ENCODE measurements around the gene GLRB. TPM values are rescaled to one million over a fixed set of nuclear protein-coding genes. Genes with fewer than 3 reads are reported as not detected.

The GLRB gene
- total and polyA plus RNA-seq, 3 donors from 2014 or later, result 2.4 to 4.4 (median 2.6) TPM

GRCh38 chr4:157095716-157096115 lies 19.8 kb downstream of the GLRB start:
- Histone ChIP-seq H3K4me1 (no peaks in the 10 kb centered on the region), H3K27me3 (no peaks in the 10 kb centered on the region), H3K4me3 (no peak overlapping the region), H3K27ac (no peak overlapping the region), H3K36me3 (ENCODE audit: low read depth, missing control alignments) (no peaks in the 10 kb centered on the region), H3K9me3 (no peaks in the 10 kb centered on the region)
- intact Hi-C loops (cut with DNase I; ENCODE audit: low total_unique reads), result no loop called here
- no peak for TF ChIP-seq CTCF (IDR thresholded peaks at IDR 0.05)
- no peak for TF ChIP-seq POLR2A (IDR thresholded peaks at IDR 0.05)
- no peak for DNase-seq
- 84 to 89% methylated on average over 2 of the region's 2 CpGs for WGBS, 2 donors

- DNase-seq, result no peak
- Histone ChIP-seq H3K27ac (no peak overlapping the region), H3K4me3 (no peak overlapping the region), H3K9me3 (no peaks in the 10 kb centered on the region), H3K27me3 (no peaks in the 10 kb centered on the region), H3K36me3 (ENCODE audit: low read depth, missing control alignments) (no peaks in the 10 kb centered on the region), H3K4me1 (no peaks in the 10 kb centered on the region)
- intact Hi-C loops (cut with DNase I; ENCODE audit: low total_unique reads), result no loop called here
- WGBS, 2 donors, result 86 to 90% methylated on average over 1 of the region's 1 CpG
- TF ChIP-seq CTCF (IDR thresholded peaks at IDR 0.05) (no peak), POLR2A (IDR thresholded peaks at IDR 0.05) (no peak)
Observed at GRCh38 chr4:157096439-157096838, 20.5 kb downstream of the GLRB start.

- no peak for DNase-seq
- TF ChIP-seq POLR2A (IDR thresholded peaks at IDR 0.05) (no peak), CTCF (IDR thresholded peaks at IDR 0.05) (no peak)
- Histone ChIP-seq H3K9me3 (no peaks in the 10 kb centered on the region), H3K4me1 (no peaks in the 10 kb centered on the region), H3K27me3 (no peaks in the 10 kb centered on the region), H3K4me3 (no peak overlapping the region), H3K27ac (no peak overlapping the region), H3K36me3 (ENCODE audit: low read depth, missing control alignments) (no peaks in the 10 kb centered on the region)
- intact Hi-C loops (cut with DNase I; ENCODE audit: low total_unique reads), result no loop called here
- WGBS, 2 donors, result 87 to 93% methylated on average over 4 of the region's 4 CpGs
Observed at GRCh38 chr4:157099506-157099905, 23.6 kb downstream of the GLRB start.

GRCh38 chr4:157104541-157104940 lies 28.6 kb downstream of the GLRB start:
- DNase-seq, result no peak
- H3K4me3 ChIP-seq, result no peak overlapping the region
- no peaks in the 10 kb centered on the region for H3K9me3 ChIP-seq
- TF ChIP-seq POLR2A (IDR thresholded peaks at IDR 0.05) (no peak), CTCF (IDR thresholded peaks at IDR 0.05) (no peak)
- 88 to 93% methylated on average over 1 of the region's 1 CpG for WGBS, 2 donors
- no peak overlapping the region for H3K27ac ChIP-seq
- no peaks in the 10 kb centered on the region for H3K27me3 ChIP-seq
- intact Hi-C loops (cut with DNase I; ENCODE audit: low total_unique reads), result no loop called here
- H3K36me3 ChIP-seq (ENCODE audit: low read depth, missing control alignments), result no peaks in the 10 kb centered on the region
- no peaks in the 10 kb centered on the region for H3K4me1 ChIP-seq

GRCh38 chr4:157114671-157115070 lies 38.7 kb downstream of the GLRB start:
- Histone ChIP-seq H3K9me3 (no peaks in the 10 kb centered on the region), H3K4me1 (no peaks in the 10 kb centered on the region), H3K4me3 (no peak overlapping the region), H3K36me3 (ENCODE audit: low read depth, missing control alignments) (no peaks in the 10 kb centered on the region), H3K27ac (no peak overlapping the region), H3K27me3 (no peaks in the 10 kb centered on the region)
- 88 to 94% methylated on average over 6 of the region's 6 CpGs for WGBS, 2 donors
- DNase-seq, result no peak
- TF ChIP-seq POLR2A (IDR thresholded peaks at IDR 0.05), result no peak
- TF ChIP-seq CTCF (IDR thresholded peaks at IDR 0.05), result no peak
- intact Hi-C loops (cut with DNase I; ENCODE audit: low total_unique reads), result no loop called here

All from testis (tissue), 3 donors.